NCI-H2029 treated with DMSO at 0.1 percent for 48 hours (cell line): ENCODE results near the gene IL3RA.
"Not testable (repeated sequence)": the region's sequence is repeated elsewhere in the genome, so short reads cannot be mapped to it uniquely, and the experiment has no call there.

Experiments
- DNase-seq: peaks from one replicate; lab custom pipeline; 2025; lab: John Stamatoyannopoulos, UW

Gene IL3RA

GRCh38 chrX:1336331-1336943 lies at the start of gene IL3RA:
Gene IL3RA, plus strand, starts transcription at chrX:1336785. Its CDS starts 4,981 bp downstream, at chrX:1341766.
- DNase-seq = no peak

DNA sequence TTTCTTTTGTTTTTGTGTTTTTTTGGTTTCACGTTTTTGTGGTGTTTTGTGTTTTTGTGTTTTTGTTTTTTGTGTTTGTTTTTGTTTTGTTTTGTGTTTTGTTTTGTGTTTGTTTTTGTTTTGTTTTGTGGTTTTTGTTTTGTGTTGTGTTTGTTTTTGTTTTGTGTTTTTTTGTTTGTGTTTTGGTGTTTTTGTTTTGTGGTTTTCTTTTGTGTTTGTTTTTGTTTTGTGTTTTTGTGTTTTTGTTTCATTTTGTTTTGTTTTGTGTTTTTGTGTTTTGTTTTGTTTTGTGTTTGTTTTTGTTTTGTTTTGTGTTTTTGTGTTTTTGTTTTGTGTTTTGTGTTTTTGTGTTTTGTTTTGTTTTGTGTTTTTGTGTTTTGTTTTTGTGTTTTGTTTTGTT lies 47.0 kb upstream of the IL3RA start:
- no peak for DNase-seq

- DNase-seq = no peak
These were observed 45.4 kb upstream of the IL3RA start for GRCh38 chrX:1291110-1291740.

GRCh38 chrX:1292575-1293290 lies 43.9 kb upstream of the IL3RA start:
- DNase-seq = no peak

- no peak for DNase-seq
These were observed 42.1 kb upstream of the IL3RA start for GRCh38 chrX:1294301-1295067.

DNA sequence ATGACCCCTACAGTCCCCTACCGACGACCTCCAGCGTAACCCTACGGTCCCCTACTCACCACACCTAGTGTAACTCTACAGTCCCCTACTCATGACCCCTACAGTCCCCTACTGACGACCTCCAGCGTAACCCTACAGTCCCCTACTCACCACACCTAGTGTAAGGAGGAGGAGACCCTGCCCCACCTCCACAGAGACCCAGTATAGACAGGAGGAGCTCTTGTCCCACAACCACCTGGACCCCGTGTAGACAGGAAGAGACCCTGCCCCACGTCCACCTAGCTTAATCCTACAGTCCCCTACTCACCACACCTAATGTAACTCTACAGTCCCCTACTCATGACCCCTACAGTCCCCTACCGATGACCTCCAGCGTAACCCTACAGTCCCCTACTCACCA lies 41.0 kb upstream of the IL3RA start:
- DNase-seq = no peak

DNA sequence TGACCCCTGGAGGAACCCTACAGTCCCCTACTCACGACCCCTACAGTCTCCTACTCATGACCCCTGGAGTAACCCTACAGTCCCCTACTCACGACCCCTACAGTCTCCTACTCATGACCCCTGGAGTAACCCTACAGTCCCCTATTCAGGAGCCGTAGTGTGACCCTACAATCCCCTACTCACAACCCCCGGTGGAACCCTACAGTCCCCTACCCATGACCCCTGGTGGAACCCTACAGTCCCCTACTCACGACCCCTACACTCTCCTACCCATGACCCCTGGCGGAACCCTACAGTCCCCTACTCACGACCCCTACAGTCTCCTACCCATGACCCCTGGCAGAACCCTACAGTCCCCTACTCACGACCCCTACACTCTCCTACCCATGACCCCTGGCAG lies 39.0 kb upstream of the IL3RA start:
- DNase-seq = not testable (repeated sequence)

DNA sequence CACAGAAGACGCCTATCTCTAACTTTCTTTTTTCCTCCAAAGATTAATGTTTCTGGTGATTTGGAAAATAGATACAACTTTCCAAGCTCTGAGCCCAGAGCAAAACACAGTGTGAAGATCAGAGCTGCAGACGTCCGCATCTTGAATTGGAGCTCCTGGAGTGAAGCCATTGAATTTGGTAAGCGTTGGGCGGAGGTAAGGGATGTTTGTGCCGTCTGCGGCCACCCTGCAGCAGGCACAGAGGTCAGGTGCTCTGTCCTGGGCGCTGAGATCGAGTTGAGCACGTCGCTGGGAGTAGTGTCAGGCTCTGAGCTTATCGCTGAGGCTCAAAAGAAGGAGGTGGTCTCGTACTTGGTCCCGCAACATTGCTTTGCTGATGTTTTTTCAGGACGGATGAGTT lies 36.1 kb upstream of the IL3RA start:
- no peak for DNase-seq

GRCh38 chrX:1305411-1305810 lies 31.2 kb upstream of the IL3RA start:
- DNase-seq = no peak

DNA sequence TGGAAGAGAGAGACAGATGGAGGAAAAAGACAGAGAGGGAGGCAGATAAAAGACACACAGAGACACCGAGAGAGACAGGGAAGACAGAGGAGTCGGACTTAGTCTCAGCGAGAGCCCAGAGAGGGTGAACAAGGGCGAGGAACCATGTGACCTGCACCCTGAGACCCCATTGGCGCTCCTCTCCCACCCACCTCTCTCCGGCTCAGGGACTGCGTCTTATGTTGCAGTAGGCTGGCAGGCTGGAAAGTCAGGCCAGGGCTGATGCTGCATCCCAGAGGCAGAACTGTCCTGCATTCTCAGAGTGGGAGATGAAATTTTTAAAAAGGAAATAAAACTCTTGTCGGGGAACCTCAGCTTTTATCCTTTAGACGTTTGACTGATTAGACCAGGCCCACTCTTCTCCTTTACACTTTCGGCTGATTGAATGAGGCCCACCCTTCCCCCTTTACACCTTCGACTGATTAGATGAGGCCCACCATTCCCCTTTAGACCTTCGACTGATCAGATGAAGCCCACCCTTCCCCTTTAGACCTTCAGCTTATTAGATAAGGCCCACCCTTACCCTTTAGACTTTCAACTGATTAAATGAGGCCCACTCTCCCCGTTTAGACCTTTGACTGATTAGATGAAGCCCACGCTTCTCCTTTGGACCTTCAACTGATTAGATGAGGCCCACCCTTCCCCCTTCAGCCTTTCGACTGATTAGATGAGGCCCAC lies 29.5 kb upstream of the IL3RA start:
- no peak for DNase-seq

- DNase-seq = no peak
These were observed 28.8 kb upstream of the IL3RA start for GRCh38 chrX:1307626-1308340.

DNA sequence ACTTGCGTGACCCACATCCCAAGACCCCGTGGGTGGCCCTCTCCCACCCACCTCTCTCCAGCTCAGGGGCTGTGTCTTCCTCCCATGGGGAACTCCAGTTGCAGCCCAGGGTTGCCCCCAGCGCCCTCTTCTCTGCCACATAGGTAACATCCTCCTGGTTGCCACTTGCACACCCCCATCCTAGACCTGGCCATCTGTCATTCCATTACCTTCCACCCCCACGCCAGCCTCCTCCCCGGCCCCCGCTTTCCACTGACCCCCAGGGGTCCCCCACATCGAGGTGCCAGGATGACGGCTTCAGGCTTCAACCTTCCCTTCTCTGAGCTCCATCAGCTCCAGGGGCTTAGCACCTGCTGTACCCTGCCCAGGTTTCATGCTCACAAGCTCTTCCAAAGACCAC lies 28.1 kb upstream of the IL3RA start:
- no peak for DNase-seq

- not testable (repeated sequence) for DNase-seq
These were observed 27.7 kb upstream of the IL3RA start for GRCh38 chrX:1308917-1309316.

- no peak for DNase-seq
These were observed 22.8 kb upstream of the IL3RA start for GRCh38 chrX:1313788-1314187.

DNA sequence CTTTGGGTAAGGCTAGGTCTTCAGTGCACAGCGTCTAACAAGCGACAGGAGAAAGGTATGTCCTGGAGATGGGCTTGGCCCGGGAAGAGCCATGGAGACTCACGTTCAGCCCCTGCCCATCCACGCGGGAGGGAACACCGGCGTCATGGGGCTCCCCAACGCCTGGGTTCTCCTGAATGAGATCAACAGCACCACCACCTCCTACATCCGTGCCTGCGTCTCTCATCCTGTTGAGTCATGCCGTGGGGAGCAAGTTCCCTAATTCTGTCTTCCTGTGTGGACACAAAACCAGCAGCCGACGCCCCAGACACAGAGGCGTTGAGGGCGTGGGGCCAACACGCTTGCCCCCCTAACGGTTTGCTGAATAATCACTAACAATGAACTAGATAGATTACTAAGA lies 20.1 kb upstream of the IL3RA start:
- no peak for DNase-seq

DNA sequence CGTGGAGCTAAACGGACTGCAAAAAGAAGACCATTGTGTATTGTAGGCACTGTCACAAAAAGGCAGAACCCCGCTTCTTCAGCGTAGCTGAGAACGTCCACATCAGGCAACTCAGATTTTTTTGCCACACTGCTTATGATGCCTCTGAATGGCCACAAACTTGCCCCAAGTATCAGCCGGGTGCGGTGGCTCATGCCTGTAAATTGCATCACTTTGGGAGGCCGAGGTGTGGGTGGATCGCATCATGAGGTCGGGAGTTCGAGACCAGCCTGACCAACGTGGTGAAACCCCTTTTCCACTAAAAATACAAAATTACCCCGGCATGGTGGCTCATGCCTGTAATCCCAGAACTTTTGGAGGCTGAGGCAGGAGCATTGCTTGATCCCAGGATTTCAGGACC lies 14.9 kb upstream of the IL3RA start:
- DNase-seq = no peak

DNA sequence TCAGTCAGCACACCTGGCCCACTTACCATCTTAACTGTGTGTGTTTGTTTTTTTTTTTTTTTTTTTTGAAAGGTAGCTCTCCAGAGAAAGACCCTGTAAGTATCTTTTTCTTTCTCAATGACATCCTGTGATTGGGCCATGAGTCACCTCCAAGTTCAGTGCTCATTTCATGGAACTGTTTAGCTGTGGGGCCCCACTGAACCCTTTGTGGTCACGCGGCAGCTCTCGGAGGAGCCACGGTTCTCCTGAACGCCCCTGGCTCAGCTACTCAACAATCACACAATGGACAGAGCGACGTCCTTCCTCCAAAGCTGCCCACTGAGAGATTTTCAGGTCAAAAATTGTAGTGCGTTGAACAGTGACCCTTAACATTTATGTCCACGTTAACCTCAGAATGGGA lies 14.2 kb upstream of the IL3RA start:
- DNase-seq = no peak

- DNase-seq = no peak
These were observed 13.3 kb upstream of the IL3RA start for GRCh38 chrX:1323315-1323714.

GRCh38 chrX:1325515-1326116 lies 11.0 kb upstream of the IL3RA start:
- no peak for DNase-seq

GRCh38 chrX:1327651-1328304 lies 8.8 kb upstream of the IL3RA start:
- DNase-seq = no peak
